22Rv1 (cell line): Measurements from ENCODE around the gene YPEL1.

Experiments used
- ZFX ChIP-seq: fragments of 450-650 bp; IDR thresholded peaks from 2 replicates; pipeline ENCODE4 v1.6.1; 2017; ENCODE audit warnings: antibody characterized with exemption, borderline replicate concordance
- TF ChIP-seq, protein P1 (sequence below): fragments of 450-650 bp; IDR thresholded peaks from 2 replicates; pipeline ENCODE4 v1.5.1; 2017; ENCODE audit warnings: mild to moderate bottlenecking

DNA sequence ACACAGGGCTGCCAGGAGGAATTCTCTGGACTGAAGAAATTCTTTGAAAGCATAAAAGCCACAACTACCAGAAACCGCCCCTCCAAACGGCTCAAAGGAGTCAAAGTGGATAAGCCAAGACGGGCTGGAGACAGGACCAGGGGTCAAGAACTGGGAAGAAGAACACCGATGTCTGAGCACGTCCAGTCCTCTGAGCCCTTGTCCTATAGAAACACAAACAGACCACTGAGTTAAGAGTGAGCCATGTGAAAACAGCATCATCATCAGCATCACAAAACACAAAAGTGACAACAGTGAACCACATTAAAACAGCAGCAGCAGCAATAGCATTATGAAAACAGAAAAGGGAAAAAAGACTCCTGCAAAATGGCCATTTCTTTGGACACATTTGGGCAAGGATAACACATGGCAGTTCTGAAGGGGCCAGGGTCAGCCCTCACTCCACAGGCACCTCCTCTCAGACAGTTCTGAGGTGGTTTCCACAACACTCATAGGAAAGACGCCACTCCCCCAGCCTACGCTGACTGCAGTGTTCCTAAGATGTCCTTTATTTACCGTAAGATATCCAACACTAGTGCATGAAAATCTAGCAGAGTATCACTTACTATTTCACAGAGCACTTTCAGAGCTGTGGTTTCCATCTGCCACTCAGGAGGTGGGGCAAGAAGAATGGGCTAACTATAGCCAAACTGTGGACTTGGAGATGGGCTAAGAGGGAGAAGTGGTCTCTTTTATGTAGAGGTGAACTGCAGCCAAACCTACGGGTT, 28.6 kb upstream of the YPEL1 start:
- TF ChIP-seq, protein P1, sequence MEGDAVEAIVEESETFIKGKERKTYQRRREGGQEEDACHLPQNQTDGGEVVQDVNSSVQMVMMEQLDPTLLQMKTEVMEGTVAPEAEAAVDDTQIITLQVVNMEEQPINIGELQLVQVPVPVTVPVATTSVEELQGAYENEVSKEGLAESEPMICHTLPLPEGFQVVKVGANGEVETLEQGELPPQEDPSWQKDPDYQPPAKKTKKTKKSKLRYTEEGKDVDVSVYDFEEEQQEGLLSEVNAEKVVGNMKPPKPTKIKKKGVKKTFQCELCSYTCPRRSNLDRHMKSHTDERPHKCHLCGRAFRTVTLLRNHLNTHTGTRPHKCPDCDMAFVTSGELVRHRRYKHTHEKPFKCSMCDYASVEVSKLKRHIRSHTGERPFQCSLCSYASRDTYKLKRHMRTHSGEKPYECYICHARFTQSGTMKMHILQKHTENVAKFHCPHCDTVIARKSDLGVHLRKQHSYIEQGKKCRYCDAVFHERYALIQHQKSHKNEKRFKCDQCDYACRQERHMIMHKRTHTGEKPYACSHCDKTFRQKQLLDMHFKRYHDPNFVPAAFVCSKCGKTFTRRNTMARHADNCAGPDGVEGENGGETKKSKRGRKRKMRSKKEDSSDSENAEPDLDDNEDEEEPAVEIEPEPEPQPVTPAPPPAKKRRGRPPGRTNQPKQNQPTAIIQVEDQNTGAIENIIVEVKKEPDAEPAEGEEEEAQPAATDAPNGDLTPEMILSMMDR = no peak
- TF ChIP-seq ZFX = no peak
